ENCODE data around the gene KLF13. TPM values are rescaled to one million over a fixed set of nuclear protein-coding genes. Genes with fewer than 3 reads are reported as not detected.

The KLF13 gene
- polyA plus RNA-seq, 1 donor (not counting 4 experiments of a cell fraction or from before 2014, with no cell fraction given) = 66.7 TPM

GRCh38 chr15:31390029-31390428 is 63.4 kb downstream of the KLF13 start:
- Histone ChIP-seq H3K4me2 (ENCODE audit: control insufficient read depth, extremely low read depth, insufficient read depth, low read depth, low read length) (no peak overlapping the region), H3K27me3 (ENCODE audit: control insufficient read depth, extremely low read depth, insufficient read depth, low read length) (no peaks in the 10 kb centered on the region), H3K36me3 (ENCODE audit: control insufficient read depth in 2 of 2, extremely low read depth in 1 of 2, insufficient read depth in 2 of 2, low read length in 2 of 2) (no peaks in the 10 kb centered on the region), H3K27ac (ENCODE audit: control insufficient read depth, insufficient read depth, low read length) (no peak overlapping the region), H3K79me2 (ENCODE audit: control insufficient read depth, insufficient read depth, low read length) (no peaks in the 10 kb centered on the region), H2AFZ (ENCODE audit: control insufficient read depth, low read length) (no peak overlapping the region), H3K4me1 (ENCODE audit: control insufficient read depth, extremely low read depth, insufficient read depth, low read length) (peaks cover 14% of the 10 kb centered on the region), H3K9ac (ENCODE audit: control insufficient read depth, extremely low read depth, insufficient read depth, low read length) (no peak overlapping the region), H3K4me3 (ENCODE audit: control insufficient read depth in 2 of 3, extremely low read depth in 1 of 3, insufficient read depth in 2 of 3, low read depth in 1 of 3, low read length in 3 of 3) (no peak overlapping the region), H4K20me1 (ENCODE audit: control insufficient read depth, extremely low read depth, insufficient read depth, low read length) (no peaks in the 10 kb centered on the region), H3K9me1 (ENCODE audit: control insufficient read depth, extremely low read depth, insufficient read depth, low read length) (no peaks in the 10 kb centered on the region), H3K9me3 (ENCODE audit: control insufficient read depth, low read depth, low read length) (no peaks in the 10 kb centered on the region)
- no peak for FAIRE-seq
- DNase-seq (ENCODE audit: low read depth, low spot score) = no peak
- TF ChIP-seq CTCF (optimal IDR thresholded peaks at IDR 0.05 in 1 of 3, IDR thresholded peaks at IDR 0.05 in 1 of 3, conservative IDR thresholded peaks at IDR 0.05 in 1 of 3; ENCODE audit: extremely low read depth in 1 of 3, insufficient read depth in 2 of 3, low read length in 3 of 3) (no peak), EZH2 (IDR thresholded peaks at IDR 0.05; ENCODE audit: low read length) (no peak)
- dilution Hi-C loops (cut with MboI; ENCODE audit: extremely low pct_ligation_motif_present, low sequenced_read_pairs) = no loop called here

DNA sequence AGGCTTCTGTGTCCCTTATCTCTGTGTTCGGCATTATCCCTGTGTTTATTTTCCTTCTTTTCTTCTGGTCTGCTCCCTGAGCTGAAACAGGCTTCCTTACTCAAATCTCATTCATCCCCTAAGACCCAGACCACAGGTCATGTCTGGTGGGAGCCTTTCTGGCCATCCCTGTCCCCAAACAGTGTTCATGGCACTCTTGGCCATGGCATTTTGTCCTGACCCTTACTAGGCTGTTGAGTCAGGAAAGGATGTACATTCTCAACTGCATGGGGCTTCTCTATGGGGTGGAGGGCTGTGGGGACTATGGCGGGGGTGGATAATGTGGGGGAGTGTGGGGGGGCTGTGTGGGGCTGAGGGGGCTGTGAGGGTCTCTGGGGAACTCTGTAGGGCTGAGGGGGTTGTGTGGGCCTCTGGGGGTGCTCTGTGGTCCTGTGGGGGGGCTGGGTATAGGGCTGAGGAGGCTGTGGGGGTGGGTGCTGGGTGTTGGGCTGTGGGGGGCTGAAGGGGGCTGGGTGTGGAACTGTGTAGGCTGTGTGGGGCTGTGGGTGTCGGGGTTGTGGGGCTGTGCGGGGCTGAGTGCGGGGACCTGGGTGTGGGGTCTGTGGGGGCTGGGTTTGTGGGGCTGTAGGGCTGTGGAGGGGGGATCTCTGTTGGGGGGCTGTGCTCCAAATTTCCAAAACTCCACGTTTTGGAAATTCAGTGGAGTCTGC is 64.3 kb downstream of the KLF13 start:
- Histone ChIP-seq H3K4me3 (ENCODE audit: control insufficient read depth in 2 of 3, extremely low read depth in 1 of 3, insufficient read depth in 2 of 3, low read depth in 1 of 3, low read length in 3 of 3) (no peak overlapping the region), H3K9me3 (ENCODE audit: control insufficient read depth, low read depth, low read length) (no peaks in the 10 kb centered on the region), H3K9ac (ENCODE audit: control insufficient read depth, extremely low read depth, insufficient read depth, low read length) (no peak overlapping the region), H3K27ac (ENCODE audit: control insufficient read depth, insufficient read depth, low read length) (no peak overlapping the region), H3K4me2 (ENCODE audit: control insufficient read depth, extremely low read depth, insufficient read depth, low read depth, low read length) (no peak overlapping the region), H3K9me1 (ENCODE audit: control insufficient read depth, extremely low read depth, insufficient read depth, low read length) (no peaks in the 10 kb centered on the region), H2AFZ (ENCODE audit: control insufficient read depth, low read length) (no peak overlapping the region), H3K36me3 (ENCODE audit: control insufficient read depth in 2 of 2, extremely low read depth in 1 of 2, insufficient read depth in 2 of 2, low read length in 2 of 2) (no peaks in the 10 kb centered on the region), H3K27me3 (ENCODE audit: control insufficient read depth, extremely low read depth, insufficient read depth, low read length) (no peaks in the 10 kb centered on the region), H3K79me2 (ENCODE audit: control insufficient read depth, insufficient read depth, low read length) (no peaks in the 10 kb centered on the region), H4K20me1 (ENCODE audit: control insufficient read depth, extremely low read depth, insufficient read depth, low read length) (no peaks in the 10 kb centered on the region), H3K4me1 (ENCODE audit: control insufficient read depth, extremely low read depth, insufficient read depth, low read length) (peaks cover 15% of the 10 kb centered on the region)
- FAIRE-seq (no peak), DNase-seq (ENCODE audit: low read depth, low spot score) (no peak)
- TF ChIP-seq EZH2 (IDR thresholded peaks at IDR 0.05; ENCODE audit: low read length) (no peak), CTCF (optimal IDR thresholded peaks at IDR 0.05 in 1 of 3, IDR thresholded peaks at IDR 0.05 in 1 of 3, conservative IDR thresholded peaks at IDR 0.05 in 1 of 3; ENCODE audit: extremely low read depth in 1 of 3, insufficient read depth in 2 of 3, low read length in 3 of 3) (no peak)
- dilution Hi-C loops (cut with MboI; ENCODE audit: extremely low pct_ligation_motif_present, low sequenced_read_pairs) = no loop called here
